HG02884 (cell line): ENCODE data around the gene CDCA8.
"Not testable (repeated sequence)": the region's sequence is repeated elsewhere in the genome, so short reads cannot be mapped to it uniquely, and the experiment has no call there.

Experiments used
- ATAC-seq: cut with Tn5 transposase; IDR thresholded peaks from one replicate; pipeline ENCODE4 v1.9.1; 2021; ENCODE audit warnings: mild to moderate bottlenecking, moderate library complexity; ENCODE audit not compliant: unreplicated experiment

CDCA8 gene

GRCh38 chr1:37672136-37672870 is 20.0 kb upstream of the CDCA8 start:
- no peak for ATAC-seq

- no peak for ATAC-seq
Observed at GRCh38 chr1:37673920-37674319, 18.4 kb upstream of the CDCA8 start.

GRCh38 chr1:37676281-37677142 is 15.8 kb upstream of the CDCA8 start:
- no peak for ATAC-seq

- ATAC-seq: no peak
Observed at GRCh38 chr1:37677143-37677439, 15.2 kb upstream of the CDCA8 start.

GRCh38 chr1:37677808-37678207 is 14.5 kb upstream of the CDCA8 start:
- ATAC-seq: no peak

- no peak for ATAC-seq
Observed at GRCh38 chr1:37680933-37681332, 11.4 kb upstream of the CDCA8 start.

- ATAC-seq: no peak
Observed at GRCh38 chr1:37682334-37682987, 9.9 kb upstream of the CDCA8 start.

GRCh38 chr1:37684182-37684581 is 8.1 kb upstream of the CDCA8 start:
- not testable (repeated sequence) for ATAC-seq

- no peak for ATAC-seq
Observed at GRCh38 chr1:37685722-37686121, 6.6 kb upstream of the CDCA8 start.

GRCh38 chr1:37687764-37688163 is 4.6 kb upstream of the CDCA8 start:
- ATAC-seq: not testable (repeated sequence)

GRCh38 chr1:37688926-37689325 is 3.4 kb upstream of the CDCA8 start:
- no peak for ATAC-seq

- no peak for ATAC-seq
Observed at GRCh38 chr1:37691497-37692077, 729 bp upstream of the CDCA8 start.

- no peak for ATAC-seq
Observed at GRCh38 chr1:37692834-37693175, 489 bp downstream of the CDCA8 start.

- ATAC-seq: no peak
Observed at GRCh38 chr1:37697090-37697489, 4.8 kb downstream of the CDCA8 start.

GRCh38 chr1:37697737-37698136 is 5.4 kb downstream of the CDCA8 start:
- ATAC-seq: no peak

- ATAC-seq: no peak
Observed at GRCh38 chr1:37699147-37699546, 6.8 kb downstream of the CDCA8 start.

- no peak for ATAC-seq
Observed at GRCh38 chr1:37701051-37701450, 8.7 kb downstream of the CDCA8 start.

GRCh38 chr1:37703061-37703460 is 10.7 kb downstream of the CDCA8 start:
- ATAC-seq: no peak

- no peak for ATAC-seq
Observed at GRCh38 chr1:37704966-37705365, 12.7 kb downstream of the CDCA8 start.

GRCh38 chr1:37705399-37705798 is 13.1 kb downstream of the CDCA8 start:
- no peak for ATAC-seq

GRCh38 chr1:37708471-37708870 is 16.2 kb downstream of the CDCA8 start:
- no peak for ATAC-seq

- ATAC-seq: no peak
Observed at GRCh38 chr1:37714226-37714625, 21.9 kb downstream of the CDCA8 start.
